Mucosa of stomach (tissue), 1 donor: ENCODE results near the gene ZNF664.
"Not testable (repeated sequence)": the region's sequence is repeated elsewhere in the genome, so short reads cannot be mapped to it uniquely, and the experiment has no call there.

Source experiments
- H3K27me3 ChIP-seq: one replicate; pipeline ENCODE4 v1.7.0; 2013; ENCODE audit warnings: mild to moderate bottlenecking, low read length; ENCODE audit not compliant: control insufficient read depth, insufficient read depth
- H3K36me3 ChIP-seq: one replicate; pipeline ENCODE4 v1.7.0; 2013; ENCODE audit warnings: low read length; ENCODE audit not compliant: control insufficient read depth, insufficient read depth
- H3K4me1 ChIP-seq: one replicate; pipeline ENCODE4 v1.7.0; 2013; ENCODE audit warnings: mild to moderate bottlenecking, low read length; ENCODE audit not compliant: control insufficient read depth, insufficient read depth
- H3K4me3 ChIP-seq: one replicate; pipeline ENCODE4 v1.7.0; 2013; ENCODE audit warnings: low read length
- H3K9ac ChIP-seq: one replicate; pipeline ENCODE4 v1.7.0; 2013; ENCODE audit warnings: mild to moderate bottlenecking, low read length, moderate library complexity
- H3K9me3 ChIP-seq: one replicate; pipeline ENCODE4 v1.7.0; 2013; ENCODE audit warnings: mild to moderate bottlenecking, low read length, moderate library complexity; ENCODE audit not compliant: control insufficient read depth
- donor health status: Pancreatic carcinoma.

ZNF664 gene

GRCh38 chr12:123943816-123944215, 29.2 kb upstream of the ZNF664 start:
- Histone ChIP-seq H3K9me3 (no peaks in the 10 kb centered on the region), H3K27me3 (no peaks in the 10 kb centered on the region), H3K4me1 (no peaks in the 10 kb centered on the region), H3K9ac (no peak overlapping the region), H3K36me3 (no peaks in the 10 kb centered on the region), H3K4me3 (no peak overlapping the region)

- Histone ChIP-seq H3K4me3 (no peak overlapping the region), H3K4me1 (peaks cover 6% of the 10 kb centered on the region), H3K9me3 (no peaks in the 10 kb centered on the region), H3K9ac (no peak overlapping the region), H3K36me3 (no peaks in the 10 kb centered on the region), H3K27me3 (no peaks in the 10 kb centered on the region)
Measured at GRCh38 chr12:123944696-123945095, 28.3 kb upstream of the ZNF664 start.

DNA sequence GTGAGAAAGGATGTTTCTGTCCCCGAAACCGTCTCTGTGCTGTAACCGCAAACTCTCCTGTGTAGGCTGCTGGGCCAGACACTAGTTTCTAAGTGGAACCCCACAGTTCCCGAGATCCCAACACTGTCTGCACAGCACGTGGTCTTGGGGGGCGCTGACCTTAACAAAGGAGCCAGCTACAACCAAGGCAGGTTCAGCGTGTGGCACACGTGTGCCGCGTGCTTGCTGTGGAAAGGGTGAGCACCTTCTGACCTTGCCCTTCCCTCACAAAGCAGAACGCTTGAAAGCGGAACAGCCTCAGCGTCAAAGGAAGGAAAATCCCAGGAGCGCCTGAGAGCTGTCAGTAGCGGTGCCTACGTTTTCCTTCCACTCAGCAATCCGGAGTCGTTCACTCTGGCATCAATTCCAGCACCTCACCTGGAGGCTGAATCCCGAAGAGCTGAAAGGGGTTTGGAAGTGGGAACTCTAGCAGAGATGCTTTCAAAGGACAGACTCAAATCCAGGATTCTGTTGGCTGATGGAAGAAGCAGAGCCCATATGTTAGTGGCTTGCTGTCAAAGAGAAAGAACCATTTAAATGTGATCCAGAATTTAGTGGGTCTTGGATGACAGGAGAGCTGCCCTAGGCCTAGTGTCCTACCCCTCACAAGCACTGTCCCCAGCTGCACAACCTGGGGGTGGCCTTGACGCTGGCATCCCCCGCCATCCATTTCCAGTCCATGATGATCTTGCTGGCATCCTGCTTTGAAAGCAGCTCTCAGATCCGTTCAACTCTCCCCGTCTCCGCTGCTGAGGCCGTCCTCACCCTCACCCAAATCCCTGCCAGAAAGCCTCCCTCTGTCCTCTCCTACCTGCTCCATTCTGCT, 27.5 kb upstream of the ZNF664 start:
- no peaks in the 10 kb centered on the region for H3K9me3 ChIP-seq
- H3K27me3 ChIP-seq = no peaks in the 10 kb centered on the region
- H3K36me3 ChIP-seq = no peaks in the 10 kb centered on the region
- H3K4me3 ChIP-seq = no peak overlapping the region
- no peak overlapping the region for H3K9ac ChIP-seq
- peaks cover 8% of the 10 kb centered on the region for H3K4me1 ChIP-seq

- Histone ChIP-seq H3K27me3 (no peaks in the 10 kb centered on the region), H3K9me3 (no peaks in the 10 kb centered on the region), H3K4me3 (no peak overlapping the region), H3K36me3 (no peaks in the 10 kb centered on the region), H3K9ac (no peak overlapping the region), H3K4me1 (peaks cover 8% of the 10 kb centered on the region)
Measured at GRCh38 chr12:123946152-123946515, 26.9 kb upstream of the ZNF664 start.

DNA sequence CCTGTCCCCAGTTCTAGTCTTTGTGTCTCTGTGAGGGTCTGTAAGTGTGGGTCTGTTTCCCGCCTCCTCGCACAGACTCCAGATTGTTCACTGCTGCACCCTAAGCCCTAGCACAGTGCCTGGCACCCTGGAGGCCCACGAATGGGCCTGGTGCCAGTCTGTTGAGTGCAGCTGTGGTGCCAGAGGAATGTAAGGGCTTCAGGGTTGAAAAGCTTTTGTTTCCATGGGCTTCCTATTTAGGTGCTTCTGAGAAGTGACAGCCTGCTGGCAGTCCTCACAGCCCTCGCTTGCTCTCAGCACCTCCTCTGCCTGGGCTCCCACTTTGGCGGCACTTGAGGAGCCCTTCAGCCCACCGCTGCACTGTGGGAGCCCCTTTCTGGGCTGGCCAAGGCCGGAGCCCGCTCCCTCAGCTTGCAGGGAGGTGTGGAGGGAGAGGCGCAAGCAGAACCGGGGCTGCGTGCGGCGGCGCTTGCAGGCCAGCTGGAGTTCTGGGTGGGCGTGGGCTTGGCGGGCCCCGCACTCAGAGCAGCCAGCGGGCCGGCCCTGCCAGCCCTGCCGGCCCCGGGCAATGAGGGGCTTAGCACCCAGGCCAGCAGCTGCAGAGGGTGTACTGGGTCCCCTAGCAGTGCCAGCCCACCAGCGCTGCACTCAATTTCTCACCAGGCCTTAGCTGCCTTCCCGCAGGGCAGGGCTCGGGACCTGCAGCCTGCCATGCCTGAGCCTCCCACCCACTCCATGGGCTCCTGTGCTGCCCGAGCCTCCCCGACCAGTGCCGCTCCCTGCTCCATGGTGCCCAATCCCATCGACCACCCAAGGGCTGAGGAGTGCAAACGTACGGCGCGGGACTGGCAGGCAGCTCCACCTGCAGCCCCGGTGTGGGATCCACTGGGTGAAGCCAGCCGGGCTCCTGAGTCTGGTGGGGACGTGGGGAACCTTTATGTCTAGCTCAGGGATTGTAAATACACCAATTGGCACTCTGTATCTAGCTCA, 26.2 kb upstream of the ZNF664 start:
- not testable (repeated sequence) for H3K9me3 ChIP-seq, H3K9ac ChIP-seq, H3K4me3 ChIP-seq, H3K27me3 ChIP-seq, H3K36me3 ChIP-seq
- peaks cover 15% of the 10 kb centered on the region for H3K4me1 ChIP-seq

GRCh38 chr12:123947531-123947930, 25.5 kb upstream of the ZNF664 start:
- H3K4me3 ChIP-seq, H3K9me3 ChIP-seq, H3K27me3 ChIP-seq, H3K9ac ChIP-seq, H3K36me3 ChIP-seq: not testable (repeated sequence)
- peaks cover 21% of the 10 kb centered on the region for H3K4me1 ChIP-seq

- Histone ChIP-seq H3K4me1 (peaks cover 25% of the 10 kb centered on the region), H3K36me3 (no peaks in the 10 kb centered on the region), H3K27me3 (no peaks in the 10 kb centered on the region), H3K9me3 (no peaks in the 10 kb centered on the region), H3K4me3 (no peak overlapping the region), H3K9ac (no peak overlapping the region)
Measured at GRCh38 chr12:123948401-123948795, 24.6 kb upstream of the ZNF664 start.

DNA sequence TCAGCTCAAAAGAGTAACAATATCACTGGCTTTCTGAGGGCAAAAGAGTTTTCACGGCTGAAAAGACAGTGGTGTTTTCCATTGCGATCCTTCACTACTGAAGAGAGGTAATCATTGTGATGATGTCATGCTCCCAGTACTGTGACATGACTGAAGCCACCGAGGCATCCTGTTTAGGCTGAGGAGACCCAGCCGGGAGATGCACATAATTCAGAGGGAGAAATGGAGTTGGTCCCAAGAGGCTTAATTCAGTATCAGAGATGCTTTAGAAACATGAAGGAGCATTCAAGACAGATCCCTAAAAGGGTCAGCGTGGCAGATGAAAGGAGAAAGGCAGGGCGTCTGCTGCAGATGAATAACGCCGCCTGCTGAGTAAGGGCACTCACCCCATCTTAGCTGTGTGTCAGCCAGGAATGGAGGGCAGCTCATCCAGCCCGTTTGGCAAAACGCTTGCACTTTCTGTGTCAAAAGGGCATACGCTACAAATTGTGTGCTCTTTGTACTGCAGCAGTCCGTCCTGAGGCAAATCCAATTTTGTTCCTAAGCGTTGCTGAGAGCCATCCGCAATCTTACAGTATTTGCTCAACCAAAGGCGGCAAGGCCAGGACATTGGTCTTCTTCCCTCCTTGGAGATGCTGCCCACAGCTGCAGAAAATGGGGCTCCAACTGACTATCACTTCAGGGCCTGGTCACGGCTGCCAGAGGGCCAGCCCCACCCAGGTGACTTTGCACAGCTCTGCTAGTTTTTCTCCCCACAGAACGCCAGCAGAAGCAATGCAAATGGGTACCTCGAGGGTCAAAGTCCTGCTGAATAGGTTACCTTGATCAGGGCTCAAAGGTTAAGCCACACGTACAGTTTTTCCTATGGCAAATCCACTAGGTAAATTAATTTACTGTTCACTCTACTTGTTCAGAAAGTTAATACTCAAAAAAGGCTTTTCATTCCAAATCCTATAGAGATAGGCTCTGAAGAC, 23.9 kb upstream of the ZNF664 start:
- Histone ChIP-seq H3K9ac (no peak overlapping the region), H3K4me3 (no peak overlapping the region), H3K36me3 (no peaks in the 10 kb centered on the region), H3K4me1 (peaks cover 25% of the 10 kb centered on the region), H3K9me3 (no peaks in the 10 kb centered on the region), H3K27me3 (no peaks in the 10 kb centered on the region)

GRCh38 chr12:123949770-123950165, 23.2 kb upstream of the ZNF664 start:
- Histone ChIP-seq H3K9me3 (no peaks in the 10 kb centered on the region), H3K4me3 (no peak overlapping the region), H3K4me1 (peaks cover 25% of the 10 kb centered on the region), H3K36me3 (no peaks in the 10 kb centered on the region), H3K9ac (no peak overlapping the region), H3K27me3 (no peaks in the 10 kb centered on the region)

- no peak overlapping the region for H3K9ac ChIP-seq
- H3K4me3 ChIP-seq = no peak overlapping the region
- peaks cover 25% of the 10 kb centered on the region for H3K4me1 ChIP-seq
- H3K27me3 ChIP-seq = no peaks in the 10 kb centered on the region
- H3K36me3 ChIP-seq = no peaks in the 10 kb centered on the region
- H3K9me3 ChIP-seq = no peaks in the 10 kb centered on the region
Measured at GRCh38 chr12:123950476-123951349, 22.3 kb upstream of the ZNF664 start.

- H3K4me1 ChIP-seq = peaks cover 25% of the 10 kb centered on the region
- no peak overlapping the region for H3K4me3 ChIP-seq
- H3K9ac ChIP-seq = no peak overlapping the region
- no peaks in the 10 kb centered on the region for H3K9me3 ChIP-seq
- no peaks in the 10 kb centered on the region for H3K36me3 ChIP-seq
- no peaks in the 10 kb centered on the region for H3K27me3 ChIP-seq
Measured at GRCh38 chr12:123951467-123951866, 21.5 kb upstream of the ZNF664 start.
